BLaER1 (cell line): Measurements from ENCODE around the gene TRMT13.

Experiments used
- H3K27ac ChIP-seq: shearing (Covaris generic); formaldehyde crosslinking; 2 replicates; pipeline ENCODE4 v1.8.1; 2022
- H3K27me3 ChIP-seq: shearing (Covaris generic); formaldehyde crosslinking; 2 replicates; pipeline ENCODE4 v1.8.1; 2022
- H3K36me3 ChIP-seq: shearing (Covaris generic); formaldehyde crosslinking; 2 replicates; pipeline ENCODE4 v1.8.1; 2022
- H3K4me1 ChIP-seq: shearing (Covaris generic); formaldehyde crosslinking; 2 replicates; pipeline ENCODE4 v1.8.1; 2022
- H3K4me2 ChIP-seq: shearing (Covaris generic); formaldehyde crosslinking; 2 replicates; pipeline ENCODE4 v1.8.1; 2022
- H3K4me3 ChIP-seq: shearing (Covaris generic); formaldehyde crosslinking; 2 replicates; pipeline ENCODE4 v1.8.1; 2022
- H3K9ac ChIP-seq: shearing (Covaris generic); formaldehyde crosslinking; 2 replicates; pipeline ENCODE4 v1.8.1; 2022
- H3K9me3 ChIP-seq: shearing (Covaris generic); formaldehyde crosslinking; 2 replicates; pipeline ENCODE4 v1.8.1; 2022
- H4K20me1 ChIP-seq: shearing (Covaris generic); formaldehyde crosslinking; 2 replicates; pipeline ENCODE4 v1.8.1; 2022
- Cebpa-rat ChIP-seq: shearing (Covaris generic); IDR thresholded peaks from 2 replicates; pipeline ENCODE4 v1.8.1; 2022

The TRMT13 gene

GRCh38 chr1:100151679-100152078, 18.7 kb downstream of the TRMT13 start:
- H3K4me2 ChIP-seq: no peak overlapping the region
- TF ChIP-seq Cebpa-rat: no peak
- H3K27ac ChIP-seq: no peak overlapping the region
- H3K9me3 ChIP-seq: no peaks in the 10 kb centered on the region
- no peaks in the 10 kb centered on the region for H3K27me3 ChIP-seq
- peaks cover 20% of the 10 kb centered on the region for H3K36me3 ChIP-seq
- H4K20me1 ChIP-seq: no peaks in the 10 kb centered on the region
- H3K4me3 ChIP-seq: no peak overlapping the region
- H3K9ac ChIP-seq: no peak overlapping the region
- no peaks in the 10 kb centered on the region for H3K4me1 ChIP-seq

GRCh38 chr1:100152271-100152670, 19.3 kb downstream of the TRMT13 start:
- Histone ChIP-seq H3K9me3 (no peaks in the 10 kb centered on the region), H3K9ac (no peak overlapping the region), H3K27ac (no peak overlapping the region), H3K4me1 (no peaks in the 10 kb centered on the region), H3K4me2 (no peak overlapping the region), H4K20me1 (no peaks in the 10 kb centered on the region), H3K36me3 (peaks cover 15% of the 10 kb centered on the region), H3K27me3 (no peaks in the 10 kb centered on the region), H3K4me3 (no peak overlapping the region)
- TF ChIP-seq Cebpa-rat: no peak

GRCh38 chr1:100162881-100163280, 29.9 kb downstream of the TRMT13 start:
- Histone ChIP-seq H3K4me1 (peaks cover 9% of the 10 kb centered on the region; the same call in 1 of the 2 replicates), H3K9ac (no peak overlapping the region), H3K9me3 (no peaks in the 10 kb centered on the region), H3K27me3 (no peaks in the 10 kb centered on the region), H3K27ac (no peak overlapping the region), H3K4me3 (no peak overlapping the region), H3K36me3 (no peaks in the 10 kb centered on the region), H3K4me2 (no peak overlapping the region), H4K20me1 (no peaks in the 10 kb centered on the region)
- TF ChIP-seq Cebpa-rat: no peak

GRCh38 chr1:100164216-100164615, 31.3 kb downstream of the TRMT13 start:
- Histone ChIP-seq H3K4me2 (peak overlapping the region; percentile 9; the same call in 1 of the 2 replicates), H4K20me1 (no peaks in the 10 kb centered on the region), H3K9me3 (no peaks in the 10 kb centered on the region), H3K4me3 (no peak overlapping the region), H3K27me3 (no peaks in the 10 kb centered on the region), H3K36me3 (no peaks in the 10 kb centered on the region), H3K27ac (no peak overlapping the region), H3K9ac (no peak overlapping the region), H3K4me1 (peaks cover 9% of the 10 kb centered on the region; the same call in 1 of the 2 replicates)
- no peak for TF ChIP-seq Cebpa-rat

- Histone ChIP-seq H3K4me3 (no peak overlapping the region), H3K27ac (no peak overlapping the region), H3K4me1 (peaks cover 9% of the 10 kb centered on the region; the same call in 1 of the 2 replicates), H4K20me1 (no peaks in the 10 kb centered on the region), H3K9ac (no peak overlapping the region), H3K36me3 (no peaks in the 10 kb centered on the region), H3K9me3 (no peaks in the 10 kb centered on the region), H3K27me3 (no peaks in the 10 kb centered on the region), H3K4me2 (no peak overlapping the region)
- TF ChIP-seq Cebpa-rat: no peak
Measured at GRCh38 chr1:100164702-100165101, 31.7 kb downstream of the TRMT13 start.

- Histone ChIP-seq H4K20me1 (no peaks in the 10 kb centered on the region), H3K36me3 (no peaks in the 10 kb centered on the region), H3K9me3 (no peaks in the 10 kb centered on the region), H3K27me3 (no peaks in the 10 kb centered on the region), H3K4me3 (no peak overlapping the region), H3K9ac (no peak overlapping the region), H3K27ac (no peak overlapping the region), H3K4me1 (peaks cover 9% of the 10 kb centered on the region; the same call in 1 of the 2 replicates), H3K4me2 (no peak overlapping the region)
- TF ChIP-seq Cebpa-rat: no peak
Measured at GRCh38 chr1:100168051-100168450, 35.1 kb downstream of the TRMT13 start.

GRCh38 chr1:100177295-100178041, 44.5 kb downstream of the TRMT13 start:
- Histone ChIP-seq H3K36me3 (no peaks in the 10 kb centered on the region), H4K20me1 (no peaks in the 10 kb centered on the region), H3K4me3 (no peak overlapping the region), H3K9me3 (no peaks in the 10 kb centered on the region), H3K9ac (no peak overlapping the region), H3K27me3 (no peaks in the 10 kb centered on the region), H3K4me2 (no peak overlapping the region), H3K4me1 (no peaks in the 10 kb centered on the region), H3K27ac (no peak overlapping the region)
- TF ChIP-seq Cebpa-rat: no peak

GRCh38 chr1:100178091-100178490, 45.1 kb downstream of the TRMT13 start, which contains the start of gene LRRC39:
TSS of gene LRRC39 (minus strand) at chr1:100178256. CDS start at chr1:100168516, 9,740 bp downstream.
- TF ChIP-seq Cebpa-rat: no peak
- no peaks in the 10 kb centered on the region for H4K20me1 ChIP-seq
- H3K9ac ChIP-seq: no peak within 1 kb of the TSS
- no peak within 1 kb of the TSS for H3K27ac ChIP-seq
- H3K9me3 ChIP-seq: no peaks in the 10 kb centered on the region
- no peaks in the 10 kb centered on the region for H3K36me3 ChIP-seq
- no peak within 1 kb of the TSS for H3K4me3 ChIP-seq
- H3K4me2 ChIP-seq: no peak within 1 kb of the TSS
- H3K4me1 ChIP-seq: no peaks in the 10 kb centered on the region
- no peaks in the 10 kb centered on the region for H3K27me3 ChIP-seq

- Histone ChIP-seq H3K27me3 (no peaks in the 10 kb centered on the region), H3K4me1 (peaks cover 11% of the 10 kb centered on the region), H3K9me3 (0 out of 2 replicates have a peak, but pooled peaks cover 4% of the 10 kb centered on the region), H3K4me2 (no peak overlapping the region), H3K36me3 (no peaks in the 10 kb centered on the region), H3K4me3 (no peak overlapping the region), H4K20me1 (no peaks in the 10 kb centered on the region), H3K9ac (no peak overlapping the region), H3K27ac (no peak overlapping the region)
- no peak for TF ChIP-seq Cebpa-rat
Measured at GRCh38 chr1:100183370-100183769, 50.4 kb downstream of the TRMT13 start.

GRCh38 chr1:100184536-100184935, 51.6 kb downstream of the TRMT13 start:
- Histone ChIP-seq H4K20me1 (no peaks in the 10 kb centered on the region), H3K4me2 (0 out of 2 replicates have a peak overlapping the region, but pooled peaks have one; percentile 9), H3K9ac (no peak overlapping the region), H3K27ac (no peak overlapping the region), H3K4me3 (no peak overlapping the region), H3K27me3 (no peaks in the 10 kb centered on the region), H3K36me3 (no peaks in the 10 kb centered on the region), H3K4me1 (peaks cover 21% of the 10 kb centered on the region), H3K9me3 (0 out of 2 replicates have a peak, but pooled peaks cover 4% of the 10 kb centered on the region)
- TF ChIP-seq Cebpa-rat: no peak
